PFSK-1 (cell line): Measurements from ENCODE around the gene TBX2.

Experiments
- FOXP2 ChIP-seq: optimal IDR thresholded peaks from 2 replicates; pipeline ENCODE3; 2011; ENCODE audit warnings: borderline replicate concordance, control low read depth, inconsistent platforms; ENCODE audit not compliant: insufficient read depth; ENCODE audit errors: extremely low read length, extremely low read depth
- POLR2AphosphoS5 ChIP-seq: IDR thresholded peaks from 2 replicates; pipeline ENCODE4 v1.6.1; 2012; ENCODE audit warnings: low read depth, mild to moderate bottlenecking, control low read depth, low read length, moderate library complexity
- SIN3A ChIP-seq: IDR thresholded peaks from 2 replicates; pipeline ENCODE4 v1.6.1; 2012; ENCODE audit warnings: mild to moderate bottlenecking, low read length, moderate library complexity, borderline replicate concordance; ENCODE audit not compliant: insufficient read depth
- TAF1 ChIP-seq: IDR thresholded peaks from 2 replicates; pipeline ENCODE4 v1.6.1; 2012; ENCODE audit warnings: low read length, control low read depth, borderline replicate concordance; ENCODE audit not compliant: insufficient read depth
- TF ChIP-seq, protein P1 (sequence below), 2 experiments: IDR thresholded peaks; 2 replicates each; pipeline versions ENCODE4 v1.6.1 to v1.8.0; 2011 to 2012; ENCODE audit warnings: low read depth in 2 of 2, low read length in 2 of 2, control low read depth in 1 of 2, inconsistent platforms in 1 of 2, mild to moderate bottlenecking in 1 of 2, moderate library complexity in 1 of 2; ENCODE audit not compliant: insufficient read depth in 1 of 2

Gene TBX2

DNA sequence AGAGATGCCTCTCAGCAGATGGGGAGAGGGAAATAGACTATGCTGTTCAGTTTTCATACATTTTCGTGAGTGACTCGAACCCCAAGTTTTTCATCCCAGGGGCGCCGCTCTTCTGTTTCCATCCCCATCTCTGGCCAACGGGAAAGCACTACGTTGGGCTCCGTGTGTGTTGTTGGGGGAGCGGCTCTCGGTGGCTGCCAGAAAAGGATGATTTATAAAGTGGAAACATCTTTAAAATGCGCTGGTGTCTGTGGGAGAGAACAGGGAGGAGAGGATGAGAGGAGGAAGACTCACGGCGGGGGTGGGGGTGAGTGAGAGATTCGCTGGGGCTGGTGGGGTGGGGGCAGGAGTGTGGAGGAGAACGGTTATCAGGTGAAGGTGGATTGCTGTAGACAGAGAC lies 58.4 kb downstream of the TBX2 start:
- TF ChIP-seq FOXP2 (no peak), POLR2AphosphoS5 (no peak), TAF1 (no peak), SIN3A (no peak)
- TF ChIP-seq, protein P1, sequence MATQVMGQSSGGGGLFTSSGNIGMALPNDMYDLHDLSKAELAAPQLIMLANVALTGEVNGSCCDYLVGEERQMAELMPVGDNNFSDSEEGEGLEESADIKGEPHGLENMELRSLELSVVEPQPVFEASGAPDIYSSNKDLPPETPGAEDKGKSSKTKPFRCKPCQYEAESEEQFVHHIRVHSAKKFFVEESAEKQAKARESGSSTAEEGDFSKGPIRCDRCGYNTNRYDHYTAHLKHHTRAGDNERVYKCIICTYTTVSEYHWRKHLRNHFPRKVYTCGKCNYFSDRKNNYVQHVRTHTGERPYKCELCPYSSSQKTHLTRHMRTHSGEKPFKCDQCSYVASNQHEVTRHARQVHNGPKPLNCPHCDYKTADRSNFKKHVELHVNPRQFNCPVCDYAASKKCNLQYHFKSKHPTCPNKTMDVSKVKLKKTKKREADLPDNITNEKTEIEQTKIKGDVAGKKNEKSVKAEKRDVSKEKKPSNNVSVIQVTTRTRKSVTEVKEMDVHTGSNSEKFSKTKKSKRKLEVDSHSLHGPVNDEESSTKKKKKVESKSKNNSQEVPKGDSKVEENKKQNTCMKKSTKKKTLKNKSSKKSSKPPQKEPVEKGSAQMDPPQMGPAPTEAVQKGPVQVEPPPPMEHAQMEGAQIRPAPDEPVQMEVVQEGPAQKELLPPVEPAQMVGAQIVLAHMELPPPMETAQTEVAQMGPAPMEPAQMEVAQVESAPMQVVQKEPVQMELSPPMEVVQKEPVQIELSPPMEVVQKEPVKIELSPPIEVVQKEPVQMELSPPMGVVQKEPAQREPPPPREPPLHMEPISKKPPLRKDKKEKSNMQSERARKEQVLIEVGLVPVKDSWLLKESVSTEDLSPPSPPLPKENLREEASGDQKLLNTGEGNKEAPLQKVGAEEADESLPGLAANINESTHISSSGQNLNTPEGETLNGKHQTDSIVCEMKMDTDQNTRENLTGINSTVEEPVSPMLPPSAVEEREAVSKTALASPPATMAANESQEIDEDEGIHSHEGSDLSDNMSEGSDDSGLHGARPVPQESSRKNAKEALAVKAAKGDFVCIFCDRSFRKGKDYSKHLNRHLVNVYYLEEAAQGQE (IDR thresholded peaks at IDR 0.05; ENCODE audit: insufficient read depth in 1 of 2, low read depth in 2 of 2, low read length in 2 of 2), result no peak

DNA sequence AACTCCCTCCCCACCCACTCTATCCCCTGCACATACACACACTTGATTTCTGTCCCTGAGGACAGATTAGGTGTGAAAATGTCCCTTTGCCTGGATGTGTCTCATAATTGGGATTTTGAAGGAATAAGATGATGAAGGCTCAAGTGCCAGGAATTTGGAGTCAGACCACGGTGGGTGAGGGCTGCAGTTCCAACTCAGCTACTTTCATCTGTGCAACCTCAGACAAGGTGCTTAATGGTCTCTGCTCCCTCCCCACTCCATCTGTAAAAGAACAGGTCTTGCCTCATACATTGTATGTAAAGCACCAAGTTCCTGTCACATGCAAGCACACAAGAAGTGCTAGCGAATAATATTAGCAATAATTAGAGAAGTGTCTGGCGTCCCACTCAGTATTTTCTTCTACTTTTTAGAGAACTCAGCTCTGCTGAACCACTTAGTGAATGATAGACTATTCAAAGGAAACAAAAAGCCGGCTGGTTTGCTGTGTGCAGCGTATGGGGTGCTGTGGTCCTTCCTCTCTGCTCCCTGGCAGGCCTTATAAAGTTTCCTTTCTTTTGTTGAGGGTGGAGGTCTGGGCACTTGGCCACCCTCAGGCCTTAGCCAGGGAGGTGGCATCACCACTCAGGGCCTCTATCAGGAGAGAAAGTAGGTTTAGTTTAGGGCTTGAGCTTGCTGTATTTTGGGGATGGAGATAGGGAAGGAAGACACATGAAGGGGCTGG lies 58.9 kb downstream of the TBX2 start:
- TF ChIP-seq FOXP2 (no peak), POLR2AphosphoS5 (no peak), SIN3A (no peak), TAF1 (no peak)
- TF ChIP-seq, protein P1 (IDR thresholded peaks at IDR 0.05; ENCODE audit: insufficient read depth in 1 of 2, low read depth in 2 of 2, low read length in 2 of 2), result no peak
